ENCODE data around the gene PRKCH. TPM values are rescaled to one million over a fixed set of nuclear protein-coding genes. Genes with fewer than 3 reads are reported as not detected.
A peak's percentile ranks its signal among the peaks of the same experiment; 100 is the strongest.

Gene PRKCH
- total RNA-seq, 1 donor from 2014 or later: 43.0 TPM

DNA sequence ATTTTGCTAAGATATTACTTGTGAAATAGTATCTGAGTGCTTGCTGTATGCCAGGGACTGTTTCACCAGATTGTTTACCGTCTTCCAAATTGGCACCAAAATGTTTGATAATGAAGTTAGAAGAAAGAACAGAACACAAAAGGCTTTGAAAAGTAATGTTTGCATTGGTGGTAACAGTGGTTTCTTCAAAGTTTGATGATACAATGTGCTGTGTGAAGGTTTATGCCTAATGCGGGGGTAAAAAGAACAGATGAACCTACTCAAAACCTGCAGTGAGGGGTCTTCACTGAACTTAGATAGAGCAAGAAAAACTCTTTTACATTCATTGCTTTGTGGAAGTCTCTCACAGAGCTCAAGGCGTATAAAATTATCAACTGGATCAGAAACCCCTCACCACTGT is 76.2 kb downstream of the PRKCH start:
- H3K9me3 ChIP-seq: no peaks in the 10 kb centered on the region
- H3K4me3 ChIP-seq: no peak overlapping the region
- TF ChIP-seq, protein P1, sequence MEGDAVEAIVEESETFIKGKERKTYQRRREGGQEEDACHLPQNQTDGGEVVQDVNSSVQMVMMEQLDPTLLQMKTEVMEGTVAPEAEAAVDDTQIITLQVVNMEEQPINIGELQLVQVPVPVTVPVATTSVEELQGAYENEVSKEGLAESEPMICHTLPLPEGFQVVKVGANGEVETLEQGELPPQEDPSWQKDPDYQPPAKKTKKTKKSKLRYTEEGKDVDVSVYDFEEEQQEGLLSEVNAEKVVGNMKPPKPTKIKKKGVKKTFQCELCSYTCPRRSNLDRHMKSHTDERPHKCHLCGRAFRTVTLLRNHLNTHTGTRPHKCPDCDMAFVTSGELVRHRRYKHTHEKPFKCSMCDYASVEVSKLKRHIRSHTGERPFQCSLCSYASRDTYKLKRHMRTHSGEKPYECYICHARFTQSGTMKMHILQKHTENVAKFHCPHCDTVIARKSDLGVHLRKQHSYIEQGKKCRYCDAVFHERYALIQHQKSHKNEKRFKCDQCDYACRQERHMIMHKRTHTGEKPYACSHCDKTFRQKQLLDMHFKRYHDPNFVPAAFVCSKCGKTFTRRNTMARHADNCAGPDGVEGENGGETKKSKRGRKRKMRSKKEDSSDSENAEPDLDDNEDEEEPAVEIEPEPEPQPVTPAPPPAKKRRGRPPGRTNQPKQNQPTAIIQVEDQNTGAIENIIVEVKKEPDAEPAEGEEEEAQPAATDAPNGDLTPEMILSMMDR (IDR thresholded peaks at IDR 0.05): no peak
- TF ChIP-seq POLR2AphosphoS5 (IDR thresholded peaks at IDR 0.05; ENCODE audit: insufficient read depth in 1 of 2, low read depth in 1 of 2): no peak
- no peak for TF ChIP-seq POLR2A (IDR thresholded peaks at IDR 0.05)

DNA sequence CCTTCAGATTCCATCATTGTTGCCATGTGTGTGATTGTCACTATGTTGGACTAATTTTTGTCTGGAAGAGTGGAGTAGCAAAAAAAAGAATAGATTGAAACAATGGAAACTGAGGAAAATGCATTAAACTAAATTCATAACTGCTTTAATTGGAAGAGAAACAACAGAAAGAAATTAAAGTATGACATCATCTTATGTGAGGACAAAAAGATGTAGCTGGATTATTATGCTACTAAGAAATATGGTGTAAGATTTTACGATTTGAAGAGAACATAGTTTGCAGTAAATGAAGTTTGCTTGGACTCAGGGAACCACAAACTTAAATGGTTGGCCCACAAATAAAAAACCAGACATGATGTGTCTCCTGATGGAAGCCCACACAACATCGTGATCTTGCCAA is 76.8 kb downstream of the PRKCH start:
- no peaks in the 10 kb centered on the region for H3K9me3 ChIP-seq
- no peak for DNase-seq (ENCODE audit: extremely low spot score in 2 of 2)
- intact Hi-C loops (cut with DNase I): no loop called here
- no peaks in the 10 kb centered on the region for H3K36me3 ChIP-seq
- H3K4me3 ChIP-seq: no peak overlapping the region
- no peak for TF ChIP-seq POLR2A (IDR thresholded peaks at IDR 0.05)
- TF ChIP-seq POLR2AphosphoS5 (IDR thresholded peaks at IDR 0.05; ENCODE audit: insufficient read depth in 1 of 2, low read depth in 1 of 2): no peak
- TF ChIP-seq, protein P1 (IDR thresholded peaks at IDR 0.05): no peak
- no peaks in the 10 kb centered on the region for H3K27me3 ChIP-seq
- no peak overlapping the region for H3K27ac ChIP-seq
- H3K4me1 ChIP-seq: peaks cover 5% of the 10 kb centered on the region

More for the DNA sequence above, 76.2 kb downstream of the PRKCH start:
- intact Hi-C loops (cut with DNase I): no loop called here
- Histone ChIP-seq H3K4me1 (peaks cover 5% of the 10 kb centered on the region), H3K27me3 (no peaks in the 10 kb centered on the region), H3K36me3 (no peaks in the 10 kb centered on the region), H3K27ac (no peak overlapping the region)
- no peak for DNase-seq (ENCODE audit: extremely low spot score in 2 of 2)

- intact Hi-C loops (cut with DNase I): no loop called here
- no peak for DNase-seq (ENCODE audit: extremely low spot score in 2 of 2)
- Histone ChIP-seq H3K4me1 (peaks cover 5% of the 10 kb centered on the region), H3K36me3 (no peaks in the 10 kb centered on the region), H3K4me3 (no peak overlapping the region), H3K27ac (no peak overlapping the region), H3K27me3 (no peaks in the 10 kb centered on the region), H3K9me3 (no peaks in the 10 kb centered on the region)
- TF ChIP-seq POLR2AphosphoS5 (IDR thresholded peaks at IDR 0.05; ENCODE audit: insufficient read depth in 1 of 2, low read depth in 1 of 2) (peak in 1 of 2 donors; percentile 17), POLR2A (IDR thresholded peaks at IDR 0.05) (no peak)
- TF ChIP-seq, protein P1 (IDR thresholded peaks at IDR 0.05): no peak
Measured at GRCh38 chr14:61399365-61399764, 78.0 kb downstream of the PRKCH start.

DNA sequence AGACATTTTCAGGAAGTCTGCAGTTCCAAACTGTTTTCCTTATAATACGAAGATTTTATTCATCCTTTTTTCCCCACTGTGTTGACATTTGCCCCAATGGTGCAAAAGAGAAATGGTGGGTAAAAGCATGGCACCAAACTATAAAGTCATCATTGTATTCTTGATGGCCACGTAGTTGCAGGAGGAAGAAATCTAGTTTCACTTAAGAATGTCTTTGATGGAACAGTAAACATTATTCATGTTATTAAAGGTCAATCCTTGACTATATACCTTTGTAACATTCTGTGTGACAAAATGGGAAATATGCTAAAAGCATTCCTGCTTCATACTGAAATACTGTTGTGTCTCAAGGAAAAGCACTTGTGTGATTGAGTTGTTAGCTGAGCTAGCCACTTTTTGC is 80.1 kb downstream of the PRKCH start:
- Histone ChIP-seq H3K27ac (no peak overlapping the region), H3K9me3 (no peaks in the 10 kb centered on the region), H3K4me1 (peaks cover 5% of the 10 kb centered on the region), H3K4me3 (no peak overlapping the region), H3K27me3 (no peaks in the 10 kb centered on the region), H3K36me3 (no peaks in the 10 kb centered on the region)
- TF ChIP-seq POLR2A (IDR thresholded peaks at IDR 0.05) (no peak), POLR2AphosphoS5 (IDR thresholded peaks at IDR 0.05; ENCODE audit: insufficient read depth in 1 of 2, low read depth in 1 of 2) (no peak)
- TF ChIP-seq, protein P1 (IDR thresholded peaks at IDR 0.05): no peak
- DNase-seq (ENCODE audit: extremely low spot score in 2 of 2): no peak
- intact Hi-C loops (cut with DNase I): no loop called here

DNA sequence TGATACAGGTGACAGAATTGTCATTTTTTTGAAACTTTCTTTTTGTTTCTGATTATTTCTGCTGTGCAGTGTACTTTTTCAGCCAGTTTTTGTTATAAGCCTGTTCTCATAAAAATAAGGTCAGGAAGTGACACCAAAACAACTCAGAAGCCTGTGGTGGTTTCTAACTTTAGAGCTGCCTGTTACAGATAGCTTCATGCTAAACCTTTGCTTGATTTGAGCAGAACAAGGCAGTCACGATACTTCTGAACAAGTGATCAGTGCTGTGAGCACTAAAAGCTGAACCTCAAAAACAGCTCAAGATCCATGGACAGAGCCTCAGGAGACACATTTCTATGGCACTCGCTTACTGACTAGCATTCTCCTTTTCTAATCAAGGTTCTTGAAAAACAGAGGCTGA is 82.0 kb downstream of the PRKCH start:
- Histone ChIP-seq H3K9me3 (no peaks in the 10 kb centered on the region), H3K4me3 (no peak overlapping the region), H3K27ac (peak overlapping the region; percentile 13), H3K36me3 (no peaks in the 10 kb centered on the region), H3K27me3 (no peaks in the 10 kb centered on the region), H3K4me1 (peaks cover 5% of the 10 kb centered on the region)
- intact Hi-C loops (cut with DNase I): no loop called here
- TF ChIP-seq POLR2A (IDR thresholded peaks at IDR 0.05): no peak
- no peak for TF ChIP-seq POLR2AphosphoS5 (IDR thresholded peaks at IDR 0.05; ENCODE audit: insufficient read depth in 1 of 2, low read depth in 1 of 2)
- TF ChIP-seq, protein P1 (IDR thresholded peaks at IDR 0.05): no peak
- no peak for DNase-seq (ENCODE audit: extremely low spot score in 2 of 2)
